H1 (cell line): ENCODE measurements around the gene CCDC154. TPM values are rescaled to one million over a fixed set of nuclear protein-coding genes. Genes with fewer than 3 reads are reported as not detected.
A peak's percentile ranks its signal among the peaks of the same experiment; 100 is the strongest.

Experiments
- CTCF ChIA-PET: fragments of 300-600 bp; sonication (Branson Sonifier 250); formaldehyde crosslinking; loops from one replicate; lab custom pipeline; 2021; ENCODE audit not compliant: partially characterized antibody; lab: Charles Lee
- POLR2A ChIA-PET: fragments of 300-600 bp; sonication (Branson Sonifier 250); formaldehyde crosslinking; loops from one replicate; lab custom pipeline; 2021; ENCODE audit warnings: inconsistent platforms; ENCODE audit not compliant: partially characterized antibody; lab: Charles Lee
- DNase-seq, 2 experiments: peaks; one replicate each; pipeline versions ENCODE4 v3.0.0 to v3.0.0-alpha.2; 2010 to 2022; ENCODE audit warnings: low spot score in 2 of 2, low read depth in 1 of 2, mixed read lengths in 1 of 2
- FAIRE-seq: peaks from 2 replicates; lab custom pipeline; 2011; peaks lifted over from hg19 to GRCh38; lab: Jason Lieb, UNC
- H2AFZ ChIP-seq: 2 replicates; pipeline ENCODE4 v1.8.1; 2012; ENCODE audit warnings: low read length, inconsistent platforms
- H2AK5ac ChIP-seq: 2 replicates; pipeline ENCODE4 v1.6.1; 2013; ENCODE audit warnings: low read depth, low read length
- H2BK120ac ChIP-seq: replicated peaks from 2 replicates; pipeline ENCODE3; 2013; ENCODE audit warnings: low read depth, low read length, inconsistent platforms
- H2BK12ac ChIP-seq: 2 replicates; pipeline ENCODE4 v1.6.1; 2013; ENCODE audit warnings: low read depth, low read length
- H2BK15ac ChIP-seq: 2 replicates; pipeline ENCODE4 v1.6.1; 2013; ENCODE audit warnings: low read length
- H2BK20ac ChIP-seq: 2 replicates; pipeline ENCODE4 v1.6.1; 2013; ENCODE audit warnings: low read length
- H2BK5ac ChIP-seq: 2 replicates; pipeline ENCODE4 v1.6.1; 2013; ENCODE audit warnings: low read depth, low read length
- H3K14ac ChIP-seq: 2 replicates; pipeline ENCODE4 v1.6.1; 2013; ENCODE audit warnings: inconsistent platforms; ENCODE audit not compliant: insufficient read length
- H3K18ac ChIP-seq: 2 replicates; pipeline ENCODE4 v1.6.1; 2013; ENCODE audit warnings: low read length; ENCODE audit errors: extremely low read depth
- H3K23ac ChIP-seq: 2 replicates; pipeline ENCODE4 v1.6.1; 2013; ENCODE audit warnings: inconsistent platforms; ENCODE audit not compliant: insufficient read length
- H3K23me2 ChIP-seq: 2 replicates; pipeline ENCODE4 v1.6.1; 2013; ENCODE audit warnings: low read depth, low read length
- H3K27ac ChIP-seq: 2 replicates; pipeline ENCODE4 v1.6.1; 2011; ENCODE audit warnings: low read depth, low read length, inconsistent platforms
- H3K27me3 ChIP-seq, 4 experiments: replicated peaks in 1 of 4; 1 replicate in 1 of 4; 2 replicates in 3 of 4; pipeline versions ENCODE4 v1.6.1 to v1.8.1; 2011 to 2013; ENCODE audit warnings: low read length in 3 of 4, mild to moderate bottlenecking in 3 of 4, inconsistent platforms in 2 of 4, mixed read lengths in 2 of 4, moderate library complexity in 1 of 4; ENCODE audit not compliant: control insufficient read depth in 3 of 4, insufficient read depth in 3 of 4; ENCODE audit errors: extremely low read depth in 1 of 4
- H3K36me3 ChIP-seq, 4 experiments: 2 replicates each; pipeline versions ENCODE4 v1.6.1 to v1.8.1; 2011 to 2013; ENCODE audit warnings: mild to moderate bottlenecking in 4 of 4, low read length in 3 of 4, moderate library complexity in 2 of 4, control low read depth in 1 of 4, inconsistent platforms in 1 of 4; ENCODE audit not compliant: insufficient read depth in 4 of 4, control insufficient read depth in 2 of 4
- H3K4ac ChIP-seq: replicated peaks from 2 replicates; pipeline ENCODE3; 2013; ENCODE audit warnings: low read length, low read depth, mixed read lengths, inconsistent platforms; ENCODE audit not compliant: insufficient read length
- H3K4me1 ChIP-seq, 4 experiments: replicated peaks in 1 of 4; 1 replicate in 1 of 4; 2 replicates in 3 of 4; pipeline versions ENCODE4 v1.6.1 to v1.8.1; 2011 to 2013; ENCODE audit warnings: low read length in 3 of 4, inconsistent platforms in 2 of 4, mixed read lengths in 1 of 4; ENCODE audit not compliant: insufficient read depth in 4 of 4, control insufficient read depth in 3 of 4
- H3K4me2 ChIP-seq, 2 experiments: 2 replicates each; pipeline versions ENCODE4 v1.6.1 to v1.8.1; 2011 to 2013; ENCODE audit warnings: low read depth in 2 of 2, low read length in 2 of 2, control low read depth in 1 of 2, inconsistent platforms in 1 of 2, mild to moderate bottlenecking in 1 of 2; ENCODE audit not compliant: insufficient read depth in 1 of 2
- H3K4me3 ChIP-seq, 4 experiments: fragments of 200-600, 300-600 bp in 1 of 4; sonication (generic), shearing (Covaris generic), sonication (Bioruptor Twin) in 1 of 4; 2 replicates each; pipeline versions ENCODE4 v1.5.1 to v1.8.1; 2011 to 2016; ENCODE audit warnings: low read length in 4 of 4, low read depth in 3 of 4, control low read depth in 2 of 4, inconsistent platforms in 2 of 4, mild to moderate bottlenecking in 2 of 4, mixed read lengths in 1 of 4, moderate library complexity in 1 of 4; ENCODE audit not compliant: insufficient read depth in 2 of 4; ENCODE audit errors: extremely low read depth in 1 of 4
- H3K56ac ChIP-seq: replicated peaks from 2 replicates; pipeline ENCODE3; 2013; ENCODE audit warnings: low read depth, mild to moderate bottlenecking, mixed read lengths, low read length, inconsistent platforms; ENCODE audit not compliant: insufficient read length
- H3K79me1 ChIP-seq: 2 replicates; pipeline ENCODE4 v1.6.1; 2013; ENCODE audit warnings: low read depth, low read length, control low read depth
- H3K79me2 ChIP-seq, 2 experiments: 2 replicates each; pipeline versions ENCODE4 v1.6.1 to v1.8.1; 2012 to 2013; ENCODE audit warnings: low read length in 2 of 2, mild to moderate bottlenecking in 2 of 2, inconsistent platforms in 1 of 2; ENCODE audit not compliant: insufficient read depth in 2 of 2, control insufficient read depth in 1 of 2
- H3K9ac ChIP-seq, 4 experiments: replicated peaks in 1 of 4; 1 replicate in 1 of 4; 2 replicates in 3 of 4; pipeline versions ENCODE4 v1.6.1 to v1.8.1; 2011 to 2013; ENCODE audit warnings: low read depth in 3 of 4, low read length in 3 of 4, control low read depth in 2 of 4, mild to moderate bottlenecking in 2 of 4, moderate library complexity in 2 of 4, inconsistent platforms in 1 of 4; ENCODE audit errors: extremely low read depth in 1 of 4
- H3K9me3 ChIP-seq, 2 experiments: 2 replicates each; pipeline versions ENCODE4 v1.6.1 to v1.8.1; 2012 to 2013; ENCODE audit warnings: mild to moderate bottlenecking in 2 of 2, moderate library complexity in 2 of 2, control low read depth in 1 of 2, inconsistent platforms in 1 of 2, low read depth in 1 of 2, low read length in 1 of 2, mixed read lengths in 1 of 2; ENCODE audit not compliant: insufficient read depth in 2 of 2
- H4K20me1 ChIP-seq, 2 experiments: replicated peaks in 1 of 2; 2 replicates each; pipeline versions ENCODE3 to v1.8.1; 2011 to 2013; ENCODE audit warnings: inconsistent platforms in 2 of 2, low read length in 2 of 2, mild to moderate bottlenecking in 1 of 2; ENCODE audit not compliant: insufficient read depth in 2 of 2, control insufficient read depth in 1 of 2
- H4K5ac ChIP-seq: 2 replicates; pipeline ENCODE4 v1.6.1; 2013; ENCODE audit warnings: low read length, low read depth, mixed read lengths, inconsistent platforms; ENCODE audit not compliant: insufficient read length
- H4K8ac ChIP-seq: 2 replicates; pipeline ENCODE4 v1.8.0; 2013; ENCODE audit warnings: mild to moderate bottlenecking, moderate library complexity, low read length, inconsistent platforms; ENCODE audit not compliant: insufficient read depth; ENCODE audit errors: extremely low read depth
- H4K91ac ChIP-seq: replicated peaks from 2 replicates; pipeline ENCODE3; 2013; ENCODE audit warnings: low read length, mixed read lengths, inconsistent platforms; ENCODE audit not compliant: insufficient read length
- ASH2L ChIP-seq: fragments of 200-600, 300-600 bp; sonication (generic); IDR thresholded peaks from one replicate; pipeline ENCODE4 v1.7.1; 2017; ENCODE audit warnings: low read length
- BACH1 ChIP-seq: IDR thresholded peaks from 2 replicates; pipeline ENCODE4 v1.6.1; 2012; ENCODE audit warnings: low read length, improper control_type of control experiment
- HDAC6 ChIP-seq: IDR thresholded peaks from one replicate; pipeline ENCODE4 v1.7.1; 2012; ENCODE audit warnings: low read depth, mild to moderate bottlenecking, inconsistent platforms, low read length, moderate library complexity
- RNF2 ChIP-seq: fragments of 200-900, 300-1000 bp; sonication (generic); IDR thresholded peaks from 2 replicates; pipeline ENCODE4 v1.7.1; 2016; ENCODE audit warnings: borderline replicate concordance, low read depth, mild to moderate bottlenecking, antibody characterized with exemption, low read length; ENCODE audit not compliant: poor library complexity, severe bottlenecking; ENCODE audit errors: missing control alignments
- SP1 ChIP-seq: IDR thresholded peaks from 2 replicates; pipeline ENCODE4 v1.6.1; 2011; ENCODE audit warnings: low read depth, low read length
- SP4 ChIP-seq: IDR thresholded peaks from 2 replicates; pipeline ENCODE4 v1.6.1; 2012; ENCODE audit warnings: low read length, inconsistent platforms
- SRF ChIP-seq: IDR thresholded peaks from 2 replicates; pipeline ENCODE4 v1.6.1; 2011; ENCODE audit warnings: mild to moderate bottlenecking, low read depth, low read length, moderate library complexity
- TAF7 ChIP-seq: optimal IDR thresholded peaks from 2 replicates; pipeline ENCODE3; 2011; ENCODE audit warnings: low read depth, mild to moderate bottlenecking, inconsistent platforms, low read length, moderate library complexity, borderline replicate concordance
- WGBS, 2 experiments: shearing (Covaris generic) in 1 of 2; methylation state at CpG; one replicate each; pipeline versions ENCODE4 v1.1.6 to v1.1.7; 2013 to 2015; ENCODE audit warnings: low lambda C conversion rate in 2 of 2, mixed read lengths in 2 of 2, inconsistent platforms in 1 of 2, low coverage in 1 of 2, missing lambda C conversion rate in 1 of 2; ENCODE audit not compliant: insufficient replicate concordance in 2 of 2, insufficient coverage in 1 of 2, insufficient read length in 1 of 2; ENCODE audit errors: extremely low coverage in 1 of 2, missing lambda C conversion rate in 1 of 2; 5-methylcytosine and 5-hydroxymethylcytosine counted together
- polyA plus RNA-seq, 7 experiments: library from polyadenylated mRNA; depleted of rRNA in 3 of 7; stranded (reverse) in 5 of 7; unstranded in 2 of 7; fragments of >200 nt in 5 of 7; fragments of 200-250 nt in 2 of 7; gene quantifications; 1 replicate in 5 of 7; 2 replicates in 1 of 7; 4 replicates in 1 of 7; pipeline versions ENCODE4 v1.2.1 to v1.2.3, GENCODE V29; 2011 to 2013; ENCODE audit warnings: missing spikeins in 2 of 7, mixed read lengths in 2 of 7
- total RNA-seq: library from RNA; stranded (reverse); fragmentation: NEBNext Ultra II Directional; extraction: Animal tissue kit (Norgen Biotek cat#: 25700); gene quantifications from 2 replicates; pipeline ENCODE4 v1.2.1, GENCODE V29; 2021
- TF ChIP-seq, protein P1 (sequence below): IDR thresholded peaks from 2 replicates; pipeline ENCODE4 v1.6.1; 2012; ENCODE audit warnings: low read length, inconsistent platforms

The CCDC154 gene
- total and polyA plus RNA-seq, 2 of the 8 experiments (the other 6 are each of a cell fraction or from before 2014, with no cell fraction given): 0.15 to 0.88 TPM

DNA sequence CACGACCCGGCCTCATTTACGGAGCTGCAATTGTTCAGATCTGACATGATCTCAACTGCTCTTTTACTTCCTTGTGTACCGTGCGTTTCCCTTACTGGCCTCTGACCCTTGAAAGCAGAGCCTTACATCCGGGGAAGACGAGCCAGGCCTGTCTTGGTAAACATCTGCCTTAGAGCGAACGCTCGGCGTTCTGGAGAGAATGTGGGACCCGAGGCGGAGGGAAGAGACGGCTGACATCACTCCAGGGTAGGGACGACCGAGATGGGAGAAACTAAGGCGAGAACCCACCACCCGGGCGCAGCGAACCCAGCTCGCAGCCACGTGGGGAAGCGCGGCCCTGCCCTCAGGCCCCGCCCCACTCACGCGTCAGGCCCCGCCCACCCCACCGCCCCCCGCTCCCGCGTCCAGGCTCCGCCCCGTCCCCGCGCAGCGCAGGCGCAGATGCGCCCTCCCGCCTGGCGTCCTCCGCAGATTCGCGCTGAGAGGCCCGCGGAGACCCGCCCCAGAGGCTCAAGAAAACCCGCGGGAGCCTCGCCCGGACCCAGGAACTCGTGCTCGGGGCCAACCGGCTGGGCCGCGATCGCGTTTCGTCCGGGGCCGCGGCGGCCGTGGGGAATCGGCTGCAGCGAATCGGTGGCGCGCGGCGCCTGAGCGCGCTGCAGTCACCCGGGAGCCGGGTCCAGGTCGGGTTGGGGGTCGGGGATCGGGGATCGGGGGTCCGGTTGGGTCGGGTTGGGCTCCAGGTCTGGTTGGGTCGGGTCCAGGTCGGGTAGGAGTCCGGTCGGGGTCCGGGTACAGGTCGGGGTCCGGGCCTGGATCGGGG is 48.8 kb upstream of the CCDC154 start, which contains the start of gene TELO2:
Gene TELO2 (plus strand): TSS at position 438 of the 823 bp plus-strand sequence. CDS start 922 bp downstream, outside the sequence.
- peak within 1 kb of the TSS; percentile 79 for H4K5ac ChIP-seq
- peak within 1 kb of the TSS; percentile 97 for H3K27ac ChIP-seq
- peaks cover 11 to 32% (median 18%) of the 10 kb centered on the region in 4 experiments for H3K36me3 ChIP-seq
- FAIRE-seq: peak; percentile 68
- no peak within 1 kb of the TSS for H3K14ac ChIP-seq
- H3K27me3 ChIP-seq: no peaks in the 10 kb centered on the region
- no peak within 1 kb of the TSS for H2BK15ac ChIP-seq
- no peak within 1 kb of the TSS for H3K23ac ChIP-seq
- H3K18ac ChIP-seq: no peak within 1 kb of the TSS; the same call in 1 of the 2 replicates
- WGBS, 2 experiments: 6% methylated on average over 22 of the region's 89 CpGs; no CpG with 5 or more reads in 1 of the 2 experiments
- H3K4ac ChIP-seq: peak within 1 kb of the TSS; percentile 60
- H3K9ac ChIP-seq: peak within 1 kb of the TSS; percentile 87 to 94 (median 92)
- no peaks in the 10 kb centered on the region for H3K9me3 ChIP-seq
- H3K23me2 ChIP-seq: peaks cover 9% of the 10 kb centered on the region
- H2AFZ ChIP-seq: peak within 1 kb of the TSS; percentile 96
- H3K79me1 ChIP-seq: peaks cover 3% of the 10 kb centered on the region
- peak within 1 kb of the TSS; percentile 72 for H4K91ac ChIP-seq
- no peak within 1 kb of the TSS for H2BK20ac ChIP-seq
- H2BK5ac ChIP-seq: peak within 1 kb of the TSS; percentile 40; the same call in 1 of the 2 replicates
- H4K20me1 ChIP-seq: peaks cover 3% of the 10 kb centered on the region in 2 experiments
- peak within 1 kb of the TSS; percentile 86 to 93 (median 90) for H3K4me3 ChIP-seq
- H2BK12ac ChIP-seq: peak within 1 kb of the TSS; percentile 22
- ChIA-PET CTCF (interaction anchor here (0.5 to 2.2 kb wide), 8 partner anchors 10 to 1170 kb away, joined by 3 to 7 read pairs (median 3); no protein-coding TSS in a partner anchor), POLR2A (interaction anchor here (0.6 to 16.8 kb wide), 11 partner anchors 10 to 185 kb away, joined by 3 to 175 read pairs (median 5); partner anchors contain the start of genes CCDC154 and JPT2)
- peak; percentile 23 to 91 for DNase-seq
- H3K4me2 ChIP-seq: peak within 1 kb of the TSS; percentile 90 to 96
- peaks cover 0 to 8% (median 5%) of the 10 kb centered on the region in 4 experiments; a peak in 4 of 7 replicates for H3K4me1 ChIP-seq
- H4K8ac ChIP-seq: peak within 1 kb of the TSS; percentile 98
- H3K56ac ChIP-seq: peak within 1 kb of the TSS; percentile 75
- H3K79me2 ChIP-seq: peaks cover 0 to 12% of the 10 kb centered on the region in 2 experiments; a peak in 1 of 4 replicates
- no peak within 1 kb of the TSS for H2BK120ac ChIP-seq
- peak within 1 kb of the TSS; percentile 34; the same call in 1 of the 2 replicates for H2AK5ac ChIP-seq
- TF ChIP-seq SRF (no peak), RNF2 (no peak), HDAC6 (no peak), ASH2L (peak; percentile 45), TAF7 (peak; percentile 80), SP4 (0 out of 2 replicates have a peak, but pooled peaks have one; percentile 40), SP1 (peak; percentile 9; the same call in 1 of the 2 replicates), BACH1 (no peak)
- TF ChIP-seq, protein P1, sequence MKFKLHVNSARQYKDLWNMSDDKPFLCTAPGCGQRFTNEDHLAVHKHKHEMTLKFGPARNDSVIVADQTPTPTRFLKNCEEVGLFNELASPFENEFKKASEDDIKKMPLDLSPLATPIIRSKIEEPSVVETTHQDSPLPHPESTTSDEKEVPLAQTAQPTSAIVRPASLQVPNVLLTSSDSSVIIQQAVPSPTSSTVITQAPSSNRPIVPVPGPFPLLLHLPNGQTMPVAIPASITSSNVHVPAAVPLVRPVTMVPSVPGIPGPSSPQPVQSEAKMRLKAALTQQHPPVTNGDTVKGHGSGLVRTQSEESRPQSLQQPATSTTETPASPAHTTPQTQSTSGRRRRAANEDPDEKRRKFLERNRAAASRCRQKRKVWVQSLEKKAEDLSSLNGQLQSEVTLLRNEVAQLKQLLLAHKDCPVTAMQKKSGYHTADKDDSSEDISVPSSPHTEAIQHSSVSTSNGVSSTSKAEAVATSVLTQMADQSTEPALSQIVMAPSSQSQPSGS: no peak
